ENCODE data around the gene AUH.
"Not testable (repeated sequence)": the region's sequence is repeated elsewhere in the genome, so short reads cannot be mapped to it uniquely, and the experiment has no call there.

AUH gene, protein sequence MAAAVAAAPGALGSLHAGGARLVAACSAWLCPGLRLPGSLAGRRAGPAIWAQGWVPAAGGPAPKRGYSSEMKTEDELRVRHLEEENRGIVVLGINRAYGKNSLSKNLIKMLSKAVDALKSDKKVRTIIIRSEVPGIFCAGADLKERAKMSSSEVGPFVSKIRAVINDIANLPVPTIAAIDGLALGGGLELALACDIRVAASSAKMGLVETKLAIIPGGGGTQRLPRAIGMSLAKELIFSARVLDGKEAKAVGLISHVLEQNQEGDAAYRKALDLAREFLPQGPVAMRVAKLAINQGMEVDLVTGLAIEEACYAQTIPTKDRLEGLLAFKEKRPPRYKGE

DNA sequence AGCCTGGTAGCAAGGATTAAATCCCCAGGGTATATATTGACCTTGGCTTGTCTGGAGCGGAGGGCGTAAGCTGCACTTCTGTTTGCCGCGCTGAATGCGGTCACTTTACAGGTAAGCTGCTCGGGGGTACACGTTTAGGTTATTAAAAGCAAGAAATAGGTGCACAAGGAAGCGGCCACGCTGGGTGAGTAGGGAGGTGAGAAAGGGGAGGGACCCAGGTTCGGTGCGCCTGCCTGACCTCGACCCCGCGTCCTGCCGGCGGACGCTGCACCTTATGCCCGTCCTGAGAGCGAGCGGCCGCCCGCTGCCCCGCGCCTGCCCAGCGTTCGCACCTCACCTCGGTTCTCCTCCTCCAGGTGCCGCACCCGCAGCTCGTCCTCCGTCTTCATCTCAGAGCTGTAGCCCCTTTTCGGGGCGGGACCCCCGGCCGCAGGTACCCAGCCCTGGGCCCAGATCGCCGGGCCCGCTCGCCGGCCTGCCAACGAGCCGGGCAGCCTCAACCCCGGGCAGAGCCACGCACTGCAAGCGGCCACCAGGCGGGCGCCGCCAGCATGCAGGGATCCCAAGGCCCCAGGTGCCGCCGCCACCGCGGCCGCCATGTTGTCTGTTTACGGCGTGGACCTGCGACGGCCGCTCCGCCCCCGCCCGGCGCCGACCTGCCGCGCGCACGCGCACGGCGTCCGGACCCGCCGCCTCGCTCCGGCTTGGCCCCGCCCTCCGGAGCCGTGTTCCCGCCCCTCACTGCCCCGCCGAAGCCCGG is at the start of gene AUH:
TSS of gene AUH (minus strand) at position 628 of the 760 bp plus-strand sequence. CDS start at position 599, 29 bp downstream.
- peak; percentile 72 to 85 (median 81) for DNase-seq

DNA sequence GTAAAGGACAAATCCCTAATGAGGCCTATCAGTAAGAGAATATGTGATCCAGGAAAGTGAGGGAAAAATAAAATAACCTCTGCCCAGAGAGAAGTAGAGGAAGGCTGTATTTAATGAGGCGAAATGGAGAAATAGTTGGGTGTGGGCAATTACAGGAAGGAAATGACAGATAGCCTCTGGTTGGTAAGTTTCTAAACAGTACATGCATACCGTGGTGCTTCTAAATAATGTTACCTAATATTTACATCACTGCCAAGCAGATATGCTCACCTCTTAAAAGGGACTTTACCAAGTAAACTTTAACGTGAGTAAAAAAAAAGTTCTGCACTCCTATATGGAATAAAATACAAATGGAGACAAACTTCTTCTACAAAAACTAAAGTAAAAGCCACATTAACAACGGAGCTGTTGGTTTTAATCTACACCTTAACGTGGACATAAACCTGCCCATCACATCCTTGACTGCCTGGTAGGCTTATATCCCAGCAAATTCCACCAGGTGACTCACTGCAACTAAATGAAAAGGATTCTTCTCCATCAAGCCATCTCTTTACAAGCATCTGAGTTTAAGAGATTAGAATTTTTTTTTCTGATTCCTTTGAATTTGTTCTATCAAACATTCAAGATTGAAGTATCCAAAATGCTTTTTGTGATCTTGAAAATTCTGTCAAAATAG is 49.5 kb upstream of the AUH start:
- DNase-seq: no peak

DNA sequence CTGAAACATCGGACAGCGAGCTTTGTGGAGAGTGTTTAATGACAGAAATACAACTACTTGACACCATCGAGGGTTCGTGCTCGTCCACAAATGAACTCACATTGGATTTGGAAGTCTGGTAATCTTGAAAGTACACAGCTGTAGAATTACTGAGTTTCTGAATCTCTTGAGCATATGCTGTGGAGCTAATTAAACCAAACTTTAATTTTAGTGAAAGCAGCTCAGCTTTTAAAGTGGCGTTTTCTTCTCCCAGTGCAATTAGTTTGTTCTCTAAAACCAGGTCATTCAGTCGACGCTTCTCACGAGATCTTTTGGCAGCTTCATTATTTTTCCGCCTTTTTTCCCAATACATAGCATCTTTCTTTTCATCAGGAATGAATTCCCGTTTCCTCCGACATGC is 48.4 kb upstream of the AUH start:
- no peak for DNase-seq

DNA sequence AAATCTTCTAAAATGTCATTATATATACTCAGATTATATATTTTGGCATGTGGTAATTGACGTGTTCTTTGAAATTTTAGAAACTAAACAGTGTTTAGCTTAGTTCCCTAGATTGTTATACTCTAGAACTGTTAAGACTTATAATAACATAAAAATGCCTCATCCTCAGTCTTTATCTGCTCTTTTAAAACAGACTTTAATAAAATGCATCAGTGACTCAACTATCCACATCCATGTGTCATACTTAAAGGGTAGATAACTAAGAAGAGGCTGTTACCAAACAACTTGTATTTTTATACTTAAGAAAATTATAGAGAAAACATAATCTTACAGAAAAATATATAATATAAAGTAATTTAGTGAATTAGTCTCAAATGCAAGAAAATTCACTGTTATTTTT is 46.8 kb upstream of the AUH start:
- no peak for DNase-seq

DNA sequence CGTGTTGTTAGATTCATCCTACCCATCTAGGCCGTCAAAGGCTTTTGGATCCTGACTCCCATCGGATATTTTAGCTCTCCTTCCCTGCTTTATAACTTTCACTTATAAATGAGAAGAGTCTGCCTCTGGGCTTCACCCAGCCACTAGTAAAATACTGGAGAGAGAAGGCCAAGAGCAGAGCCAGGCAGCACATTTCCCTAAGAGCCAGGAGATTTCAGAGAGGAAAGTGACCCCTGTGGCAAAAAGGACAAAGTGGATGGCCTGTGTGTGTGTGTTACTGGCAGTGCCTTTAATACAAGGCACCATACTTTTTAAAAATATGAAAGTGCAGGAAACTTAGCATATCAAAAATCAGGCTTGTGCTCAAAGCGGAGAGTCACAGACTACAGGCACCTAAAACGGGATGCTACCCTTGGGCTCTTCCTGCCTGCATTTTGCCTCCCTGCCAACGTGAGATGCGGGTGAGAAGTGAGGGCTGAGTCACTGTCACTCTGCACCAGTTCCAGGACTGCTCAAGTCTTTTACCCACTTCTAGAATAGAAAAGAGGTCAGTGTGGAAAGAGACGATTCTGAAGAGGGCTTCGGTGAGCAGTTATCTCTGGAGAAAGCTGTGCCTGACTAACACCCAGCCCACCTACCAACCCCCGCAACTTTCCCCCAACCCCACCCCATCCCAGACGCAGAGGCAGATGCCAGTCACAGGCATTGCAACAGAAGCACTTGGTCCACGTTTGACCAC is 46.0 kb upstream of the AUH start:
- no peak for DNase-seq

DNA sequence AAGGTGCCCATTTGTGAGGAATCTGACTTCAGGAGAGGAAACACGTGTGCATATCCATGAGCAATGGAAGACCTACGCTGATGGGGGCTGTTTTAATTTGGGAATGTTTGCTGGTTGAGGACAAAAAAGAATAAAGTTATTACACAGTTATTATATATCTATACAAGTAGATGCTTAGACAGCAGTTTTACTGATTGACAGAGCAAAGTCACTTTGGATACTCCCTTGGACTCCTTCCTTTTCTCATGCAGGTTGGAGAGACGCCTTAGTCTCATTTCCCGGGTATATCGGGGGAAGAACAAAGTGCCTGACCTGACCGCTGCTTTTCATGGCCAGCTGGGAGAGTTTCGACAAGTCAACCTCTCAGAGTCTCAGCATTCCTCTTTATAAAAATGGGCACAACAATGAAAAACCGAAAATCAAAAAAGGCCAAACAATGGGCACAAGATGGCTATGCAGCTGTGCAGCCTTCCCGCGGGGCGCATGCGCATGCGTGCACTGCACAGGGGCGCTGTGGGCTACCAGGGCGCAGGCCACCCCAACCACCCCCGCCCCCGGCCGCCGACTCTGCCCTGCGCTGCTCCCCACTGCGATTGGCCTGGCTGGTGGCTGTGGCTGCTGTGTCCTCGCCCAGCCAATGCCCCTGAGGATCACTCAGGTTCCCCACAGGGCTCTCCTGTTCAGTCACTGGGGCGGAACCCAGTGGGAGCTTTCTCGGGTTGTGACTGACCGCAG is 43.8 kb upstream of the AUH start:
- DNase-seq: no peak

DNA sequence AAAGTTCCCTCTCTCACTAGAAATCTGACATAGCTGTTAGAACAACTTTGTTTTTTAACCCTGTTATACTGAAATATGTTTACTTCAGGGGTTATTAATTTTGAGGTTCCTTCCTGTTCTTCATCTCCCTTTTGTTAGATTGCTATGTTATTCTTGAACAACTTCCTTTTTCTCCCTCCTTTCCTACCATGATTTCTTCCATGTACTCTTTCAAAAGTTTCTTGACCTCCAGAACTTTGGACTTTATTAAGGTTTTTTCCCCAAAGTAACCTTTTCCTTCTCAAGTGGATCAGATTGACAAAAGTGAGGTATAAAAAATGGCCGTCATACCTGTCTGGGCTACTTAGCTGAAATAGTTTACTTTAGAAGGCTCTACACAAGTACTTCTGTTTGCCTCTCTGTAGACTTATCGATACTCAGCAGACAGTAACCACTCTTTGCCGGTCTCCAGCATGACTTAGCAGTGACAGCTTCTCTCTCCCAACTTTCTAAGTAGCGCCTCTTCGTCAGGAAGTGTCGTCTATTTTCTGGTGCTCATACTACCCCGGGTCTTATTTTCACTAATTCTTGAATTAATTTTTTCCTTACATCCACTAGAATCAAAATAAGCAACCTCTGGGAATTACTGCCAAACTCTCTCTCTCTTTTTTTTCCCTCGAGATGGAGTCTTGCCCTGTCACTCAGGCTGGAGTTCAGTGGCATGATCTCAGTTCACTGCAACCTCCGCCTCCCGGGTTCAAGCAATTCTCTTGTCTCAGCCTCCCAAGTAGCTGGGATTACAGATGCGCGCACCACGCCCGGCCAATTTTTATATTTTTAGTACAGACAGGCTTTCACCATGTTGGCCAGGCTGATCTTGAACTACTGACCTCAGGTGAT is 42.2 kb upstream of the AUH start:
- DNase-seq: no peak

DNA sequence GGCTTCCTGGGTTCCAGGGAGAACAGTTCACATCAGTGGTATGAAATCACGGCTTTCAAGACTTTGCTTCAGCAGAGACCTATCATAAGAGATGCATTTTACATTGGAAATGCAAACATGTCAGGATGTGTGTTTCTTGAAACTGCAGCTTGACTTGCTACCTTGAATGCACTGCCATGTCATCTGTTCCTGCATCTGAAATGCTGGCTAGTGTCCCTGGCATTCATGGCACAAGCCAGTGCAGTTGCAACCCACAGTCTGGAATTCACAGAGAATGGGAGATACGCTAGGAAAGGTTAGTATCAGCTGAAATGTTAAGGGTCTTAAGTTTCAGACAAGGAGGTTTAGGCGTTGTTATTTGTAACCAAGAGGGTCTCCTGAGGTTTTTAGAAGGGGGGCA is 37.2 kb upstream of the AUH start:
- no peak for DNase-seq

DNA sequence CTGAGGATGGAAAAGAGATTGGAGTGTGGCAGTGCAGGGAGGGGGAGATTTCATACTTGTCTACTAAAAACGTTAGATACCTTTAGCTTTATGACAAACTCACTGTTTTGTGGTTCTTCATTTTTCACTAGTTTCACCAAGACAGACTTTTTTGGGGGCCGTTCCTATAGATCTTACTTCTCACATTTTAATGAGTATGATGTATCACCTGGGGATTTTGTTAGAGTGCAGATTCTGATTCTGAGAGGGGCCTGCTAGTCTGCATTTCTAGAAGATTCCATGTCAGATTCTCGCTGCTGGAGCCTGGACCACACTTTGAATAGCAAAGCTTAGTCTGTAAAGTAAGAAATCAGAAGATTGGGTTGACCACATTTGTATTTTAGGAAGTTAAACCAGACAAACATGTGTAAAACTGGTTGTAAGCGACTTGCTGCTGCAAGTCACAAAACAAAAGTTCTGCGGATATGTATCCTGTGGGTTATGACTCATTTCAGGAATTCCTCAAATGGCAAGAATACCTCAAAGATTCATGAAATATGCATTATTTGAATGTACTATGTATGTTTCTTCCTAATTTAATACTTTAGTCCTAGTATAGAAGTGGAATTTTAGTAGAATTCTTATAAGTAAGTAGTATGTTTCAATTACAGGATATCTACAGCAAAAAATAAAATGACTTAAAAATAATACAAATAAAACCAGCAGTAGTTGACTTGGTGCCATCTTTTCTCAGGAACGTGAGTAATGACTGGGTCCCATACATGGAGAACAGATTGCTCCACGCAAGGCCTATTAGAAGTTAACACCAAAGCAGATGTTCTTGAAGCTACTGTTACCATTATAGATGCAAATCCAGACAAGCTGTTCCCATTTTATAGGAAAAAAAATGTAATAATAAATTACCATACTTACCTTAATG is 34.1 kb upstream of the AUH start:
- DNase-seq: no peak

DNA sequence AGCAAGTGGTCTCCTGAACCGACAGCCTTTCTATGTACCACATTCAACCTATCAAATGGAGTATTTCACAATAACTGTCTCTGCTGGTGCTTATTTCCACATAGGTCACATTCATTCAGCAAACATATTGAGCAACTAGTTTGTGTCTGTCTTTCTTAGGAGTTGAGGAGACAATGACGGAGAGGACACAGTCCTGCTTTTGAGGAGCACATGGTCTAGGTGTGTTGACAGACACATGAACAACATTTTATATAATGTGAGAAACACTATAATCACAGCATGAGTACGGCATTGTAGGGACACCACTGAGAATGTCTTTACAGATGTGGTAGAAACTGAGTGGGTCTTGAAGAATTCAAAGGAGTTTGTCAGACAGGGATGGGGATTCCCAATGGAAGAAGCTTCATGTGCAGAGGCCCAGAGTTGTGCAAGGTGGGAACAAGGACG is 33.4 kb upstream of the AUH start:
- no peak for DNase-seq

DNA sequence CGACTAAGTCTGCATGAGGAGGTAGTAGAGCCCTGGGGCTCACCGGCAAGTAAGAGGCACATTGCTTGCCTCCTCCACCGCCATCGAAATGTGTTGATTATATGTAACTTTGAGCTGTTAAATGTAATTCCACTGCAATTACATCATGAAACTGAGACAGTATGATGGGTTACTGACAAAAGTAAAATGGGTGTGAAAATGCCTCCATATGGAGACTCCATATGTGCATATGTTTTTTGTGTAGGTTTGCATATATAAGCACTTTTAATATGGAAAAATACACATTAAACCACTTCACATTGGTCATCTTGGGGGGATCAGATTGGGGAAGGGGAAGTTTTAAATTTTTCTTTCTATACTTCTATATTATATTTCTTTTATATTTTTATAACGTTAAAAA is 32.1 kb upstream of the AUH start:
- no peak for DNase-seq

DNA sequence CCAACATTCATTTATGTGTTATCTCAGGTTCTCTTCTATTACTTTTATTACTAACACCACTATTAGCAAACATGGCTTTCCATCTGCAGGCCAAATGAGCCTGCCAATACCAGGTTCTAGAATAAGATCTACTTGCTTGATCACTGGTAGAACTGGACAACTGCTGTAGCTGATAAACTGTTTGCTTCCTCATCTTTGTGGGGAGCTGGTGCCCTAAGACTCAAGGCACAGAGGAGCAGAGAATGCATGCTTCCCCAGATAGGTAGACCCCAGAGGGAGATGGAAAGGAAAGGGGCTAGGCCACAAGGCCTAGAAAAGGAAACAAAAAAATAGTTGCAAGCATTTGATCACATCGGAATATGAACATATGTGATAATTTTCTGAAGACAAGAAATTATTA is 30.7 kb upstream of the AUH start:
- no peak for DNase-seq

DNA sequence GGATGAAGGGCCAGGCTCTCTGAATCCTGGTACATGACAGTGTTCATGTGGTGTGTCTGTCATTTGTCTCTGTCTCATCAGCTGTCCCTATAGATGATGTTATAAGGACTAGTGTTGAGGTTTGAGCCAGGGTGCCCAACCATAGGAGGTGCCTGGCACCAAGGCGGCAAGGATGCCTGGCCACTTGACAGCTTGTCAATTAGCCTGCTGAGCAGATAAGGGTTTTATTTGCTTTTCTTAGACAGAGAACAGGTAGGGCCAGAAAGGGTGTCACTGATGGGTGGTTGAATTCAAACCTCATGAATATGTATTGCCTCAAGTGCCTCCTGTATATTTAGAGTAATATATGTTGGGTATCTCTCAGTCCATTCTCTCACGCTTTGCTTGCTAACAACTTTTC is 30.1 kb upstream of the AUH start:
- no peak for DNase-seq

DNA sequence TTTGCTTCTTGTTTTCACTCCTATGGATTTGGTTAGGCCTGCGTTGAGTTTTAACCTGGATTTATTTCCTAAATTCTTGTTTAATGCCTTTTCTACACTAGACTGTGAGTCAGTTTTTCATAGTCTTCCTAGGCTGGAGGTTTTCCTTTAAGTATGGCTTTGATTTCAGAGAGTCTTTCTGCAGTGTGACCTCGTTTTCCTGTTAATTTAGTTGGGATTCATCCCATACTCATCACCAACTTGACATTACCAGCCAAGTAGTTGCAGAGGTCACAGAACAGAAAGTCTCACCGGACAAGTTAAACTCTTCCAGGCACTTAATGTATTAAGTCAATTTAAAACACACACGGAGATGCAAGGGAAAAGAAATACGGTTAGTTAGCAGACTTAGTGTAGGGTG is 29.7 kb upstream of the AUH start:
- DNase-seq: no peak

DNA sequence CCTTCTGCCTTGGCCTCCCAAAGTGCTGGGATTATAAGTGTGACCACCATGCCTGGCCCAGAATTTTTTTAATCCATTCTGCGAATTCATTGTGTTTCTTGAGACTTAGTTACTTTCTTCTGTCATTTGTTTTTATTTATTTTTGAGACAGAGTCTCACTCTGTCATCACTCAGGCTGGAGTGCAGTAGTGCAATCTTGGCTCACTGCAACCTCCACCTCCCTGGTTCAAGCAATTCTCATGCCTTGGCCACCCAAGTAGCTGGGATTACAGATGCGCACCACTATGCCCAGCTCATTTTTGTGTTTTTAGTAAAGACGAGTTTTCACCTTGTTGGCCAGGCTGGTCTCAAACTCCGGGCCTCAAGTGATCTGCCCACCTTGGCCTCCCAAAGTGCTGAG is 28.0 kb upstream of the AUH start:
- DNase-seq: not testable (repeated sequence)

DNA sequence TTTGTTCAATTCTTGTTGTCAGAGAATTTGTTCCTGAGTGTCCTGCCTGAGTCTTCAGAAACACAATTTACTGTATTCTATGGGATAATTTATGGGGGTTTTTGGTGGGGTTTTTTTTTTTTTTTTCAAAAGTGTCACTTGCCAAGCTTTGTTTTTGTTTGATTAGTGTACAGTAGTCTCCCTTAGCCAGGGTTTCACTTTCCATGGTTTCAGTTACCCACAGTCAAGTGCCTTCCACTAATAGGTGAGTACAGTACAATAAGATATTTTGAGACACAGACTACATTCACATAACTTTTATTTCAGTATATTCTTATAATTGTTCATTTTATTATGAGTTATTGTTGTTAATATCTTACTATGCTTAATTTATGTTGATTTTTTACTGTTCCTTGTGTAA is 25.0 kb upstream of the AUH start:
- no peak for DNase-seq

DNA sequence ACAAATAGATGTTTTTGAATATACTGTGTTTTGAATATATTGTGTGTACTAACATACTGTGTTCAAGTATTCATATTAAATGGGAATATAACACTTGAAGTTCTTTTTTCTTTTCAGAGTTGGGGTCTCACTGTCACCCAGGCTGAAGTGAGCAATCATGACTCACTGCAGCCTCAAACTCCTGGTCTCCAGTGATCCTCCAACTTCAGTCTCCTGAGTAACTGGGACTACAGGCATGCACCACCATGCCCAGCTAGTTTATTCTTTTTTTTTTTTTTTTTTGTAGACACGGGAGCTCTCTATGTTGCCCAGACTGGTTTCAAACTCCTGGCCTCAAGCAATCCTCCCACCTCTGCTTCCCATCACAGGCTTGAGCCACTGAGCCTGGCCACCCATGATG is 23.2 kb upstream of the AUH start:
- DNase-seq: no peak

DNA sequence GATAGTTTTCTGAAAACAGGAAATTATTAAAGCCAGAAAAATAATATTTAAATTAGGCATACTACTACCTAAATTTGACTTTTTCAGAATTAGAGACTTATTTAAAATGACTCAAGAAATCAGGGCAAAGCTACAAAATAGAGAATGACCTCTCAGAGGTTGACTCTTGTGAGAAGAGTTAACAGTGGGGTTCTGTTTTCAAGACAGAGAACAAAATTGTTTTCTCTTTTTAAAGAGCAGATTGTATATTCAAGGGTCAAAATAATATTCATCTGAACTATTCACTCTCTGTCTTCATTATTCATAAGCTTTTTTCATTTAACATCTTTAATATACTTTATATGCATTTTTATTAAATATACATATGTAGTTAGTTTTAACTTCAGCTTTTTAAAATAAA is 21.9 kb upstream of the AUH start:
- DNase-seq: no peak

DNA sequence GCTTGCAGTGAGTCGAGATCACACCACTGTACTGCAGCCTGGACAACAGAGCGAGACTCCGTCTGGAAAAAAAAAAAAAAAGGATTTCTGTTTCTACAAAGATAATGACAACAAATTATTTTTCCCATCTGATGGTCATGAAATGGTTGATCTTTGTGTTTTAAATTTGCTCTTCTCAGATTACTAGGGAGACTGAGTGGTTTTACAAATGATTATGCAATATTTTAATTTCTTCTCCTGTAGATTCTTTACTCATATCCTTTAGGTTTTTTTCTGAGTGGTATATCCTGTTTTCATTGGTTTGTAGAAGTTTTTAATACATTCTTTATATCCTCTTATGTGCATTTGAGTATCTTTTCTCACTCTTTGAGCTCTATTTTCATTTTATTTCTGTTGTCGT is 20.6 kb upstream of the AUH start:
- DNase-seq: no peak

DNA sequence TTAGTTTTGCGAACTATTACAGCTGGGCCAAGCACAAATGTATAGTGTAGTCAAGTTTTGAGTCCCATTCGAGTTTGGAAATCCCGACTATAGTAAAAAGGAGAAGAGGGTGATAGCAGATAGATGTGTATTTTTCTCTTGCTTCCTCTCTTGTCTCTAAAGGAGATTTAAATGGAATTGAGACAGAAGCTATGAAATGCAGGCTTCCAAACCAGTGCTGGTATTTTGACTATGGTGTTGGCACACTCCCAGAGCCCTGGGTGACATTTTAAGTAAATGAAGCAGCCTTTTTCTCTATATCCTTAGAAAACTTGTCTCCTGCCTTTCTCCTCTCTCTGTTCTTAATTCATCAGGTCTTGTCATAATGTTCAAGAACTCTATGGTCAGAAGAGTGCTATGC is 17.7 kb upstream of the AUH start:
- DNase-seq: no peak
